ENCODE measurements around the gene GPC6.

The GPC6 gene

DNA sequence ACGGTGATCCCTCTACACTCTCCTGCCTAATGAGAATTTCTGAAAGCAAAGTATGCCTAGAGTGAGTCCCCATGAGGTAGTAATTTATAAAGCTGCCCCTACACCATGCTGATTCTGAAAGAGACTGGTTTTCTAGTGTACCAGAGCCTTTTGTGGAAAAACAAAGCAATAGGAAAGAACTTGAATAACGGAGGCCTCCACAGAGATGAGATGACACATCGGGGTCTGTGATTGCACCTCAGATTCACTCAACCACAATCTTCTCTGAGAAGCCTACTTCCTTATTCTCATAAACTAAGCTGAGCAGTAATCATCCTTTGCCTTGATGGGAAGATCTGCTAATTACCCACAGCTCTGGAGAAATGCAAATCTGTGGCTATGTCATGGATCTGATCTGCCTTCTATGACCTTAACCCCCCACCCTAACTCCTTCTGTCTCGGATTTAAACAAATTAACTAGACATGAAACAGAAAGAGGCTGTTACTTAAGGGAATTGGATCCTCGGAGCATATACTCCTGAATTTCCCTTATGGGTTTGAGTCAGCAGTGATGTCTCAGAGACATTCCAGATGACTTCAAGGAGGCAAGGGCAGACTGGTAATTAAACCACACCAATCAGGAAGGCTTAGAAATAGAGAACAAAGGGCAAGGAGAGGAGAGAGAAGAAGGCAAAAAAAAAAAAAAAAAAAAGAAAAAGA is 1124.8 kb downstream of the GPC6 start:
- peak; percentile 86 for DNase-seq
- WGBS = 24% methylated on average over 3 of the region's 5 CpGs
- Histone ChIP-seq H2BK5ac (ENCODE audit: low read depth, low read length, poor library complexity, severe bottlenecking) (no peak overlapping the region), H3K18ac (ENCODE audit: low read depth in 1 of 2, low read length in 2 of 2) (peak overlapping the region in 1 of 2 experiments; percentile 46), H3K27ac (ENCODE audit: low read length, poor library complexity, severe bottlenecking) (no peak overlapping the region), H3K36me3 (ENCODE audit: control insufficient read depth in 1 of 2, insufficient read depth in 2 of 2, low read depth in 1 of 2, low read length in 2 of 2) (no peaks in the 10 kb centered on the region), H4K8ac (ENCODE audit: low read length) (no peak overlapping the region), H3K14ac (ENCODE audit: low read length in 2 of 2) (no peak overlapping the region), H3K4me3 (ENCODE audit: insufficient read depth in 1 of 2, low read depth in 1 of 2, low read length in 2 of 2) (peak overlapping the region in 1 of 2 experiments; percentile 68), H3K27me3 (ENCODE audit: control insufficient read depth in 1 of 2, insufficient read depth in 1 of 2, low read length in 2 of 2) (no peaks in the 10 kb centered on the region), H3K79me1 (replicated peaks; ENCODE audit: low read length, poor library complexity, severe bottlenecking) (no peaks in the 10 kb centered on the region), H3K4me1 (ENCODE audit: control insufficient read depth, insufficient read depth, low read depth, low read length) (peaks cover 4% of the 10 kb centered on the region), H4K91ac (ENCODE audit: low read length) (no peak overlapping the region), H2BK15ac (ENCODE audit: low read depth, poor library complexity, severe bottlenecking) (no peak overlapping the region), H2BK120ac (ENCODE audit: low read depth, low read length) (no peak overlapping the region), H3K23ac (ENCODE audit: low read length in 2 of 2) (no peak overlapping the region), H2AK5ac (ENCODE audit: low read length, severe bottlenecking) (no peak overlapping the region), H3K9me3 (ENCODE audit: control insufficient read depth, low read length) (no peaks in the 10 kb centered on the region), H2AFZ (ENCODE audit: low read depth, low read length) (no peak overlapping the region), H3K9ac (ENCODE audit: low read length) (peak overlapping the region; percentile 80), H2BK12ac (ENCODE audit: low read length in 2 of 2) (peak overlapping the region in 1 of 2 experiments; percentile 45), H3K4ac (ENCODE audit: low read depth in 1 of 2, low read length in 2 of 2) (peak overlapping the region in 1 of 2 experiments; percentile 41), H3K4me2 (ENCODE audit: low read length, poor library complexity, severe bottlenecking) (no peak overlapping the region)

DNA sequence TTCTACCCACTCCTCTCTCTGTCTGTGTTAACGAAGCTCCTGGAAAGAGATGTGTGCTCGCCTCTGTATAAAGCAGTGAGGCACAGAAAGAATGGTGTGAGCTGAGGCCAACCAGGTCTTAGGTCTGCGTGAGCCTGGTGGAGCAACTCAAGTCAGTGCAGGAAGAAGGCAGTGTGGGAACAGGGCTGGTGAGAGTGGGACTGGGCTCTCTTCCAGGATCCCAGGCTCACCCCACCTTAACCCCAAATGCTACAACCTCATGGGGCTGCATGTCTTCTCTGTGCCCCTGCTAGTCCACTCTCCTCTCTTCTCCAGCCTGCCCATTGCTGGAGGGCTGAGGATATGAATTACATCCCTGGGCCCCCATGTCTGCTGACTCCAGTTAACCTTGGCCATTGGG is 1125.5 kb downstream of the GPC6 start:
- H2BK120ac ChIP-seq (ENCODE audit: low read depth, low read length) = no peak overlapping the region
- no peak overlapping the region for H3K4me2 ChIP-seq (ENCODE audit: low read length, poor library complexity, severe bottlenecking)
- peak overlapping the region; percentile 1 to 75 for H3K18ac ChIP-seq (ENCODE audit: low read depth in 1 of 2, low read length in 2 of 2)
- 44% methylated on average over 3 of the region's 3 CpGs for WGBS
- peaks cover 4% of the 10 kb centered on the region for H3K4me1 ChIP-seq (ENCODE audit: control insufficient read depth, insufficient read depth, low read depth, low read length)
- H2BK15ac ChIP-seq (ENCODE audit: low read depth, poor library complexity, severe bottlenecking) = peak overlapping the region; percentile 29
- peak overlapping the region; percentile 1 to 60 for H3K4ac ChIP-seq (ENCODE audit: low read depth in 1 of 2, low read length in 2 of 2)
- no peaks in the 10 kb centered on the region for H3K36me3 ChIP-seq (ENCODE audit: control insufficient read depth in 1 of 2, insufficient read depth in 2 of 2, low read depth in 1 of 2, low read length in 2 of 2)
- no peak overlapping the region for H3K23ac ChIP-seq (ENCODE audit: low read length in 2 of 2)
- no peak overlapping the region for H2AK5ac ChIP-seq (ENCODE audit: low read length, severe bottlenecking)
- peak overlapping the region; percentile 50 for H4K8ac ChIP-seq (ENCODE audit: low read length)
- peak overlapping the region; percentile 1 for H4K91ac ChIP-seq (ENCODE audit: low read length)
- no peak overlapping the region for H2AFZ ChIP-seq (ENCODE audit: low read depth, low read length)
- H3K79me1 ChIP-seq (replicated peaks; ENCODE audit: low read length, poor library complexity, severe bottlenecking) = no peaks in the 10 kb centered on the region
- peak overlapping the region in 1 of 2 experiments; percentile 79 for H3K14ac ChIP-seq (ENCODE audit: low read length in 2 of 2)
- H3K9me3 ChIP-seq (ENCODE audit: control insufficient read depth, low read length) = no peaks in the 10 kb centered on the region
- DNase-seq = peak; percentile 70
- no peak overlapping the region for H3K4me3 ChIP-seq (ENCODE audit: insufficient read depth in 1 of 2, low read depth in 1 of 2, low read length in 2 of 2)
- H2BK12ac ChIP-seq (ENCODE audit: low read length in 2 of 2) = peak overlapping the region; percentile 14 to 70
- H3K27me3 ChIP-seq (ENCODE audit: control insufficient read depth in 1 of 2, insufficient read depth in 1 of 2, low read length in 2 of 2) = no peaks in the 10 kb centered on the region
- H3K9ac ChIP-seq (ENCODE audit: low read length) = peak overlapping the region; percentile 80
- H2BK5ac ChIP-seq (ENCODE audit: low read depth, low read length, poor library complexity, severe bottlenecking) = no peak overlapping the region
- H3K27ac ChIP-seq (ENCODE audit: low read length, poor library complexity, severe bottlenecking) = no peak overlapping the region

DNA sequence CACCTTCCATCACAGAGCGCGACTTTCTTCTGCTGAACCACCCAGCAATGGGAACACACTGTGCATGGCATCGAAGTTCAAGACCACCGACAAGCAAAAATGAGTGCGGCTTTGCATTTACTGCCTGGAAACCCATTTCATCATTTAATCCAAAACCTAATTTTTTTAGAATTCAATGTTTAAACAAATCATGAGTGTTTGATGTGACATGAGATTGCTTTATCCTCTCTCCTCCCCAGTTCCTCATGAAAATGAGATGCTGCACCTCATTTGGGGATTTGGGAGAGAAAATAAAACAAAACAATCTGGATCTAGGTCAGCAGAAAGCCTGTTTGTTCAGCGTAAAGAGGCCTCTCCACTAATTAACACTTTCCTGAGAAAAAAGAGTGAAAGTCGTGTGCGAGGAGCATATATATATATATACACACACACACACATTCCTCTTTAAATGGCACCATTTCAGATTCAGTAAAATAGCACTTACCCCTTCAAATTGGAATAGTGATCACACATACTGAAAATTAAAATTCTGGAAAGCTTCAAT is 1126.6 kb downstream of the GPC6 start:
- 100% methylated on average over 5 of the region's 8 CpGs for WGBS

DNA sequence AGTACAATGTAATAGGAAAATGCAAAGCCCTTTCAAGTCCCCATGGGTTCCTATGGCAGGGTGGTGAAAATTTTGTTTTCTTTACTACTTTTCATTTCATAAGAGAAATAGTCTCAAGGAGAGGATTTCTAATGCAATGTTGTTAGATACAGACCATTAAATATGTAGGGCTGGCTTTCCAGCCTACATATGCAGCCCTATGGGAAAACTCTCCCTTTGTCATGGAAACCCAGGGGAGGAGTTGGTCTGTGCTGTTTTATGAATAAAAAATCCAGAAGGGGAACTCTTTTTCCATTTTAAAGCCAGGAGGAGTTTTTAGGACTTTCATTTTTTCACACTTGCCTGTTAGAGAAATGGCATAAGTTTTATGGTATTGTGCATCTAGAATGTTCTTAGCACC is 1133.3 kb downstream of the GPC6 start:
- H3K4me3 ChIP-seq (ENCODE audit: insufficient read depth in 1 of 2, low read depth in 1 of 2, low read length in 2 of 2) = no peak overlapping the region
- no peak overlapping the region for H3K27ac ChIP-seq (ENCODE audit: low read length, poor library complexity, severe bottlenecking)
- H3K4ac ChIP-seq (ENCODE audit: low read depth in 1 of 2, low read length in 2 of 2) = no peak overlapping the region
- no peak overlapping the region for H3K4me2 ChIP-seq (ENCODE audit: low read length, poor library complexity, severe bottlenecking)
- H2AFZ ChIP-seq (ENCODE audit: low read depth, low read length) = no peak overlapping the region
- H4K8ac ChIP-seq (ENCODE audit: low read length) = no peak overlapping the region
- H3K23ac ChIP-seq (ENCODE audit: low read length in 2 of 2) = no peak overlapping the region
- no peaks in the 10 kb centered on the region for H3K36me3 ChIP-seq (ENCODE audit: control insufficient read depth in 1 of 2, insufficient read depth in 2 of 2, low read depth in 1 of 2, low read length in 2 of 2)
- no peak overlapping the region for H2BK15ac ChIP-seq (ENCODE audit: low read depth, poor library complexity, severe bottlenecking)
- H3K79me1 ChIP-seq (replicated peaks; ENCODE audit: low read length, poor library complexity, severe bottlenecking) = no peaks in the 10 kb centered on the region
- H3K9ac ChIP-seq (ENCODE audit: low read length) = no peak overlapping the region
- no peak overlapping the region for H2BK5ac ChIP-seq (ENCODE audit: low read depth, low read length, poor library complexity, severe bottlenecking)
- H3K14ac ChIP-seq (ENCODE audit: low read length in 2 of 2) = no peak overlapping the region
- no peak overlapping the region for H2BK120ac ChIP-seq (ENCODE audit: low read depth, low read length)
- H2BK12ac ChIP-seq (ENCODE audit: low read length in 2 of 2) = no peak overlapping the region
- no peak overlapping the region for H2AK5ac ChIP-seq (ENCODE audit: low read length, severe bottlenecking)
- H3K18ac ChIP-seq (ENCODE audit: low read depth in 1 of 2, low read length in 2 of 2) = no peak overlapping the region
- no peak overlapping the region for H4K91ac ChIP-seq (ENCODE audit: low read length)
- no peaks in the 10 kb centered on the region for H3K27me3 ChIP-seq (ENCODE audit: control insufficient read depth in 1 of 2, insufficient read depth in 1 of 2, low read length in 2 of 2)
- DNase-seq = no peak
- H3K4me1 ChIP-seq (ENCODE audit: control insufficient read depth, insufficient read depth, low read depth, low read length) = no peaks in the 10 kb centered on the region
- no peaks in the 10 kb centered on the region for H3K9me3 ChIP-seq (ENCODE audit: control insufficient read depth, low read length)

More for the DNA sequence above, 1126.6 kb downstream of the GPC6 start:
- no peak overlapping the region for H2AK5ac ChIP-seq (ENCODE audit: low read length, severe bottlenecking)
- H3K23ac ChIP-seq (ENCODE audit: low read length in 2 of 2) = no peak overlapping the region
- peak overlapping the region in 1 of 2 experiments; percentile 37 for H2BK12ac ChIP-seq (ENCODE audit: low read length in 2 of 2)
- no peak overlapping the region for H2AFZ ChIP-seq (ENCODE audit: low read depth, low read length)
- H3K4me3 ChIP-seq (ENCODE audit: insufficient read depth in 1 of 2, low read depth in 1 of 2, low read length in 2 of 2) = no peak overlapping the region
- DNase-seq = no peak
- no peak overlapping the region for H2BK5ac ChIP-seq (ENCODE audit: low read depth, low read length, poor library complexity, severe bottlenecking)
- H2BK120ac ChIP-seq (ENCODE audit: low read depth, low read length) = no peak overlapping the region
- H2BK15ac ChIP-seq (ENCODE audit: low read depth, poor library complexity, severe bottlenecking) = no peak overlapping the region
- H3K4me1 ChIP-seq (ENCODE audit: control insufficient read depth, insufficient read depth, low read depth, low read length) = peaks cover 4% of the 10 kb centered on the region
- no peaks in the 10 kb centered on the region for H3K36me3 ChIP-seq (ENCODE audit: control insufficient read depth in 1 of 2, insufficient read depth in 2 of 2, low read depth in 1 of 2, low read length in 2 of 2)
- no peak overlapping the region for H3K4me2 ChIP-seq (ENCODE audit: low read length, poor library complexity, severe bottlenecking)
- no peak overlapping the region for H3K14ac ChIP-seq (ENCODE audit: low read length in 2 of 2)
- H4K8ac ChIP-seq (ENCODE audit: low read length) = no peak overlapping the region
- H3K9me3 ChIP-seq (ENCODE audit: control insufficient read depth, low read length) = no peaks in the 10 kb centered on the region
- no peaks in the 10 kb centered on the region for H3K27me3 ChIP-seq (ENCODE audit: control insufficient read depth in 1 of 2, insufficient read depth in 1 of 2, low read length in 2 of 2)
- H4K91ac ChIP-seq (ENCODE audit: low read length) = no peak overlapping the region
- no peak overlapping the region for H3K9ac ChIP-seq (ENCODE audit: low read length)
- peak overlapping the region in 1 of 2 experiments; percentile 28 for H3K18ac ChIP-seq (ENCODE audit: low read depth in 1 of 2, low read length in 2 of 2)
- H3K4ac ChIP-seq (ENCODE audit: low read depth in 1 of 2, low read length in 2 of 2) = peak overlapping the region in 1 of 2 experiments; percentile 61
- H3K27ac ChIP-seq (ENCODE audit: low read length, poor library complexity, severe bottlenecking) = no peak overlapping the region
- no peaks in the 10 kb centered on the region for H3K79me1 ChIP-seq (replicated peaks; ENCODE audit: low read length, poor library complexity, severe bottlenecking)

Measured in mesenchymal stem cell (in vitro differentiated cells and primary cell).